ENCODE measurements around the gene UBR3. TPM values are rescaled to one million over a fixed set of nuclear protein-coding genes. Genes with fewer than 3 reads are reported as not detected.
"Not testable (repeated sequence)": the region's sequence is repeated elsewhere in the genome, so short reads cannot be mapped to it uniquely, and the experiment has no call there.

Gene UBR3
- total RNA-seq, 1 donor from 2014 or later, result 35.6 TPM

DNA sequence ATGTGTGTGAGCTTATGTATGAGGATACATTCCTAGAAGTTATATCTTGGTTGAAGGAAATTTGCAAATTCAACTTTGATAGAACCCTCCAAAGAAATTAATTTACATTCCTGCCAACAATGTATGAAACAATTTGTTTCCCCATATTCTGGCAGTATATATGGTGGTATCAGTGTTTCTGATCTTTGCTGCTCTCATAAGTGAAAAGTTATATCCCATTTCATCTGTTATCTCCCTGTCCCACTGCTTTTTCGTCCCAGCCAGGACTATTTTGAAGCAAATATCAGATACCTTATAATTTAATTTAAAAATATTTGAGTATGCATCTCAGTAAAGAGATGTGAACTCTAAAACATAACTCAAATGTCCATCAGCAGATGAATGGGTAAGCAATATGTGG is 7.1 kb downstream of the UBR3 start:
- no peak overlapping the region for H3K4me3 Mint-ChIP-seq

DNA sequence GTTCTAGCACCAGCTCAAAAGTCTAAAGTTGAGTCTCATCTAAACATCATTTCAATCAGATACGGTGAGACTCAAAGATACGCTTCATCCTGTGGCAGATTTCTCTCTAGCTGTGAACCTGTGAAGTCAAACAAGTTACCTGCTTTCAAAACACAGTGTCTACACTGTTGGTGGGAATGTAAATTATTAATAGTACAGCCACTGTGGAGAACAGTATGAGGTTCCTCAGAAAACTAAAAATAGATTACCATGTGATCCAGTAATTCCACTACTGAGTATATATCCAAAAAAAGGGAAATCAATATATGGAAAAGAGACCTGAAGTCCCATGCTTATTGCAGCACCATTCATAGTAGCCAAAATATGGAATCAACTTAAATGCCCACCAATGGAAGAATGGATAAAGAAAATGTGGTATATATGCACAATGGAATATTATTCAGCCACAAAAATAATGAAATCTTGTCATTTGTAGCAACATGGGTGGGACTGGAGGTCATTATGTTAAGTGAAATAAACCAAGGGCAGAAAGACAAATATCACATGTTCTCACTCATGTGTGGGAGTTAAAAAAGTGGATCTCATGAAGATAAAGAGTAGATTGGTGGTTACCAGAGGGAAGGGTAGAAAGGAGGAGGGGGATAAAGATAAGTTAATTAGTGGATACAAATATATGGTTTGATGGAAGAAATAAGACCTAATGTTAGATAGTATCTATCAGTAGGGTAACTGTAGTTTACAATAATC is 11.7 kb downstream of the UBR3 start:
- ChIA-PET CTCF (no interaction called here), POLR2A (no interaction called here)
- Mint-ChIP-seq H3K4me3 (no peak overlapping the region), H3K4me1 (peaks cover 16% of the 10 kb centered on the region), H3K9me3 (no peaks in the 10 kb centered on the region), H3K27ac (no peak overlapping the region), H3K36me3 (ENCODE audit: low read depth) (peaks cover 12% of the 10 kb centered on the region), H3K27me3 (no peaks in the 10 kb centered on the region)
- ATAC-seq (ENCODE audit: low read depth) (no peak), DNase-seq (no peak)
- TF ChIP-seq, protein P1, sequence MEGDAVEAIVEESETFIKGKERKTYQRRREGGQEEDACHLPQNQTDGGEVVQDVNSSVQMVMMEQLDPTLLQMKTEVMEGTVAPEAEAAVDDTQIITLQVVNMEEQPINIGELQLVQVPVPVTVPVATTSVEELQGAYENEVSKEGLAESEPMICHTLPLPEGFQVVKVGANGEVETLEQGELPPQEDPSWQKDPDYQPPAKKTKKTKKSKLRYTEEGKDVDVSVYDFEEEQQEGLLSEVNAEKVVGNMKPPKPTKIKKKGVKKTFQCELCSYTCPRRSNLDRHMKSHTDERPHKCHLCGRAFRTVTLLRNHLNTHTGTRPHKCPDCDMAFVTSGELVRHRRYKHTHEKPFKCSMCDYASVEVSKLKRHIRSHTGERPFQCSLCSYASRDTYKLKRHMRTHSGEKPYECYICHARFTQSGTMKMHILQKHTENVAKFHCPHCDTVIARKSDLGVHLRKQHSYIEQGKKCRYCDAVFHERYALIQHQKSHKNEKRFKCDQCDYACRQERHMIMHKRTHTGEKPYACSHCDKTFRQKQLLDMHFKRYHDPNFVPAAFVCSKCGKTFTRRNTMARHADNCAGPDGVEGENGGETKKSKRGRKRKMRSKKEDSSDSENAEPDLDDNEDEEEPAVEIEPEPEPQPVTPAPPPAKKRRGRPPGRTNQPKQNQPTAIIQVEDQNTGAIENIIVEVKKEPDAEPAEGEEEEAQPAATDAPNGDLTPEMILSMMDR (IDR thresholded peaks at IDR 0.05), result no peak
- intact Hi-C loops (cut with micrococcal nuclease), result no loop called here

More for the DNA sequence above, 7.1 kb downstream of the UBR3 start:
- ChIA-PET CTCF (interaction anchor here (2.0 kb wide), 1 partner anchor 10 kb away, joined by 4 read pairs; the partner anchor contains the start of gene METTL5), POLR2A (interaction anchor here (0.5 kb wide), 1 partner anchor 71 kb away, joined by 5 read pairs; no protein-coding TSS in a partner anchor)
- Mint-ChIP-seq H3K36me3 (ENCODE audit: low read depth) (peaks cover 8% of the 10 kb centered on the region), H3K27me3 (no peaks in the 10 kb centered on the region), H3K9me3 (no peaks in the 10 kb centered on the region), H3K4me1 (peaks cover 20% of the 10 kb centered on the region), H3K27ac (no peak overlapping the region)
- no peak for ATAC-seq (ENCODE audit: low read depth)
- intact Hi-C loops (cut with micrococcal nuclease), result no loop called here
- DNase-seq, result no peak
- TF ChIP-seq, protein P1 (IDR thresholded peaks at IDR 0.05), result no peak

DNA sequence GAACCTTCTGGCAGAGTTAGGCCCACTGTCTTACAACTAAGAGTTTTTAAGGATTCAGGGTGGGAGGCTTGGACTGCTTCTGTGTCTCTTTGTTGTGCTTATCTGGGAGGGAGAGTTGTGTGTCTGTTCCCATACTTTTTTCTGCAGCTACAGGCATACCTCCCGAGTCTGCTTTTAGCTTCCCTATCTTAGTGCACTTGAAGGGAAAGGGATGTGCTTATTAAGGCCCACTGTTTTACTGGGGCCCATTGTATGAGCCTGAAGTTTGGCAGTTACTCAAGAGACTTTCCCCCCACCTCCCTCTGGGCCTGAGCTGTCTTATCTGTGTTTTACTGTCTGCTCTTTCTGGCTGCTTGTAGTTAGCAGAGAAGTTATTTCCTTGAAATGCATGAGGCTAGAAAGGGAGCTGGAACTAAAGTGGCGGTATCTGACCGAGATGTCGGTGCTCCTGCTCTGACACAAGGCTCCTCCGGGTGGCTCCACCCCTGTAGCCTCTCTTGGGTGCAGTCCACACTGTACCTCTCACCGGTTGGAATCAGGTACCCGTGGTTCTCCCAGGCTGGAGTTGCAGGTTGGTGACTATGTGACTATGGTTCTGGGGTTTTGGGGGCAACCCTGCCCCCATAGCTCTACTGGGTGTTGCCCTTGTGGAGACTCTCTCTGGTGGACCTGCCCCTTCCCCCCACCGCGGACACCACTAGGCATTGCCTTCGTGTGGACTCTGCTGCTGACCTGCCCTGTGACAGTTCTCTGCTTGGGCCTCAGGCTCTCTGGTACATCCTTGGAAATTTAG is 12.9 kb downstream of the UBR3 start:
- ChIA-PET CTCF (no interaction called here), POLR2A (no interaction called here)
- TF ChIP-seq, protein P1 (IDR thresholded peaks at IDR 0.05), result no peak
- Mint-ChIP-seq H3K27me3 (no peaks in the 10 kb centered on the region), H3K36me3 (ENCODE audit: low read depth) (peaks cover 15% of the 10 kb centered on the region), H3K9me3 (no peaks in the 10 kb centered on the region), H3K4me3 (no peak overlapping the region), H3K4me1 (peaks cover 17% of the 10 kb centered on the region), H3K27ac (no peak overlapping the region)
- DNase-seq (no peak), ATAC-seq (ENCODE audit: low read depth) (no peak)
- intact Hi-C loops (cut with micrococcal nuclease), result no loop called here

DNA sequence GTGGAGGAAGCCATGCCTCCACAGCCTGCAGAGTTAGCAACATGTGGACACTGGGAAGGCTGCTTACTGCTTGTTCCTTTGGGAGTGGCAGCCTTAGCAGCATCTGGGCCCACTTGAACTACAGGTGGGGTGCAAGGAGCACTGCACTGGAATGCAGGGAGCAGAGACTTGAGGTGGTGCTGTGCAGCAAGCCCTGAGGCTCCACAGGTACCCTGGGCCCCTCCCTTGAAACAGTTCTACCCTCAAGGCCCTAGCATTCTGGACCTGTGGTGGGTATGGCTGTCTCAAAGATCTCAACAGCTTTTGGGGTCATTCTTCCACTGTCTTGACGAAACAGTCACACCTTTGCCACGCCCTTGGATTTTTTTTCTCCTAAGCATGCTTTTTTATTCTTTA is 13.5 kb downstream of the UBR3 start:
- ATAC-seq (ENCODE audit: low read depth) (no peak), DNase-seq (no peak)
- Mint-ChIP-seq H3K27ac (no peak overlapping the region), H3K4me3 (no peak overlapping the region), H3K36me3 (ENCODE audit: low read depth) (peaks cover 15% of the 10 kb centered on the region), H3K4me1 (peaks cover 17% of the 10 kb centered on the region), H3K27me3 (no peaks in the 10 kb centered on the region), H3K9me3 (no peaks in the 10 kb centered on the region)
- intact Hi-C loops (cut with micrococcal nuclease), result no loop called here
- ChIA-PET CTCF (no interaction called here), POLR2A (no interaction called here)
- TF ChIP-seq, protein P1 (IDR thresholded peaks at IDR 0.05), result no peak

DNA sequence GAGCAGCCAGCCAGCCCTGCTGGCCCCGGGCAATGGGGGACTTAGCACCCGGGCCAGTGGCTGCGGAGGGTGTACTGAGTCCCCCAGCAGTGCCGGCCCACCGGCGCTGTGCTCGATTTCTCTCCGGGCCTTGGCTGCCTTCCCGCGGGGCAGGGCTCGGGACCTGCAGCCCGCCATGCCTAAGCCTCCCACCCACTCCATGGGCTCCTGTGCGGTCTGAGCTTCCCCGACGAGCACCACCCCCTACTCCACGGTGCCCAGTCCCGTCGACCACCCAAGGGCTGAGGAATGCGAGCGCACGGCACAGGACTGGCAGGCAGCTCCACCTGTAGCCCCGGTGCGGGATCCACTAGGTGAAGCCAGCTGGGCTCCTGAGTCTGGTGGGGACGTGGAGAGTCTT is 14.4 kb downstream of the UBR3 start:
- H3K27me3 Mint-ChIP-seq; H3K27ac Mint-ChIP-seq; intact Hi-C loops (cut with micrococcal nuclease); DNase-seq; CTCF ChIA-PET; H3K9me3 Mint-ChIP-seq; H3K4me3 Mint-ChIP-seq; ATAC-seq (ENCODE audit: low read depth); POLR2A ChIA-PET: not testable (repeated sequence)
- peaks cover 15% of the 10 kb centered on the region for H3K36me3 Mint-ChIP-seq (ENCODE audit: low read depth)
- H3K4me1 Mint-ChIP-seq, result peaks cover 17% of the 10 kb centered on the region

All from activated B cell treated with CpG ODN at 0.5 μM for 24 hours (primary cell).